Lung (tissue), 12 donors: ENCODE data around the gene PDIA4. TPM values are rescaled to one million over a fixed set of nuclear protein-coding genes. Genes with fewer than 3 reads are reported as not detected.
"Not testable (repeated sequence)": the region's sequence is repeated elsewhere in the genome, so short reads cannot be mapped to it uniquely, and the experiment has no call there.

Source experiments
- ATAC-seq: fragments of 200-7000 bp; cut with Tn5 transposase; one replicate; pipeline ENCODE4 v1.9.1; 2020; ENCODE audit warnings: moderate number of reproducible peaks; ENCODE audit not compliant: insufficient read depth, low FRiP score
- DNase-seq, 3 donors: peaks; one replicate each; pipeline ENCODE4 v3.0.0-alpha.2; 2013 to 2017
- H3K27ac ChIP-seq, 2 donors: one replicate each; pipeline ENCODE4 v1.5.1; 2013; ENCODE audit warnings: mild to moderate bottlenecking in 2 of 2, moderate library complexity in 2 of 2, control low read depth in 1 of 2, inconsistent platforms in 1 of 2, low read depth in 1 of 2, low read length in 1 of 2
- H3K27me3 ChIP-seq, 3 donors: one replicate each; pipeline ENCODE4 v1.5.1; 2013; ENCODE audit warnings: low read length in 2 of 3; ENCODE audit not compliant: control insufficient read depth in 3 of 3, insufficient read depth in 3 of 3
- H3K36me3 ChIP-seq, 4 donors: one replicate each; pipeline ENCODE4 v1.5.1; 2013; ENCODE audit warnings: low read length in 4 of 4, mild to moderate bottlenecking in 1 of 4, moderate library complexity in 1 of 4; ENCODE audit not compliant: control insufficient read depth in 4 of 4, insufficient read depth in 4 of 4
- H3K4me1 ChIP-seq, 5 donors: one replicate each; pipeline ENCODE4 v1.5.1; 2013; ENCODE audit warnings: low read length in 5 of 5, mild to moderate bottlenecking in 2 of 5, moderate library complexity in 1 of 5; ENCODE audit not compliant: control insufficient read depth in 5 of 5, insufficient read depth in 5 of 5
- H3K4me3 ChIP-seq: one replicate; pipeline ENCODE4 v1.5.1; 2013; ENCODE audit warnings: mild to moderate bottlenecking, control low read depth, moderate library complexity
- H3K9ac ChIP-seq, 2 donors: one replicate each; pipeline ENCODE4 v1.5.1; 2013; ENCODE audit warnings: low read length in 2 of 2, control low read depth in 1 of 2; ENCODE audit not compliant: insufficient read depth in 1 of 2
- H3K9me3 ChIP-seq, 4 donors: one replicate each; pipeline ENCODE4 v1.5.1; 2013; ENCODE audit warnings: low read length in 3 of 4, mild to moderate bottlenecking in 1 of 4, moderate library complexity in 1 of 4; ENCODE audit not compliant: control insufficient read depth in 4 of 4, insufficient read depth in 3 of 4
- CTCF ChIP-seq: IDR thresholded peaks from 2 replicates; pipeline ENCODE4 v1.5.1; 2012; ENCODE audit warnings: mild to moderate bottlenecking; ENCODE audit errors: control extremely low read depth, extremely low read depth
- WGBS, 2 donors: extraction: QIAGEN DNeasy Blood & Tissue Kit; methylation state at CpG; one replicate each; pipeline ENCODE4 v1.1.7; 2013; 5-methylcytosine and 5-hydroxymethylcytosine counted together
- polyA plus RNA-seq, 2 donors: library from polyadenylated mRNA; stranded (reverse); fragments of 200-250 nt; gene quantifications; one replicate each; pipeline ENCODE4 v1.2.1, GENCODE V29; 2013
- total RNA-seq, 2 donors: library from RNA; depleted of rRNA in 1 of 2; stranded (reverse); fragments of >200 nt in 1 of 2; gene quantifications; one replicate each; pipeline ENCODE4 v1.2.1, GENCODE V29; 2014 to 2021
- donor health status: control.
- donor health status: control.
- donor health status: Bipolar disorder and iron deficiency.
- donor health status: healthy.
- donor health status: DM: yes; HTN: yes; CAD: no.

PDIA4 gene
- total and polyA plus RNA-seq, 4 donors, result 48.6 to 213 (median 147) TPM

GRCh38 chr7:149063476-149063875 lies 35.2 kb upstream of the PDIA4 start:
- Histone ChIP-seq H3K9ac (no peak overlapping the region), H3K36me3 (no peaks in the 10 kb centered on the region), H3K27me3 (no peaks in the 10 kb centered on the region), H3K4me3 (no peak overlapping the region), H3K9me3 (no peaks in the 10 kb centered on the region), H3K27ac (no peak overlapping the region), H3K4me1 (no peaks in the 10 kb centered on the region)
- DNase-seq, result no peak
- no peak for ATAC-seq
- no peak for TF ChIP-seq CTCF

- not testable (repeated sequence) for H3K9ac ChIP-seq, H3K27ac ChIP-seq, H3K4me1 ChIP-seq, H3K9me3 ChIP-seq, DNase-seq, ATAC-seq, H3K4me3 ChIP-seq, H3K27me3 ChIP-seq, H3K36me3 ChIP-seq
- WGBS, 2 donors, result 84 to 94% methylated on average over 10 of the region's 10 CpGs
These were observed 34.1 kb upstream of the PDIA4 start for GRCh38 chr7:149062217-149062899.

GRCh38 chr7:149060156-149060555 lies 31.9 kb upstream of the PDIA4 start:
- Histone ChIP-seq H3K9ac (no peak overlapping the region), H3K27me3 (no peaks in the 10 kb centered on the region), H3K9me3 (no peaks in the 10 kb centered on the region), H3K4me1 (no peaks in the 10 kb centered on the region), H3K36me3 (no peaks in the 10 kb centered on the region), H3K27ac (no peak overlapping the region), H3K4me3 (no peak overlapping the region)
- 48 to 61% methylated on average over 1 of the region's 1 CpG for WGBS, 2 donors
- ATAC-seq (no peak), DNase-seq (peak in 2 of 3 donors; percentile 55 to 68)
- no peak for TF ChIP-seq CTCF

- no peak overlapping the region for H3K27ac ChIP-seq
- 89 to 96% methylated on average over 8 of the region's 8 CpGs for WGBS, 2 donors
- no peaks in the 10 kb centered on the region for H3K4me1 ChIP-seq
- H3K36me3 ChIP-seq, result no peaks in the 10 kb centered on the region
- H3K9ac ChIP-seq, result no peak overlapping the region
- no peak for ATAC-seq
- TF ChIP-seq CTCF, result no peak
- no peaks in the 10 kb centered on the region for H3K27me3 ChIP-seq
- no peak overlapping the region for H3K4me3 ChIP-seq
- DNase-seq, result no peak
- no peaks in the 10 kb centered on the region for H3K9me3 ChIP-seq
These were observed 25.6 kb upstream of the PDIA4 start for GRCh38 chr7:149053885-149054284.
